Osteocyte (in vitro differentiated cells): ENCODE data around the gene ETS1. TPM values are rescaled to one million over a fixed set of nuclear protein-coding genes. Genes with fewer than 3 reads are reported as not detected.

Source experiments
- DNase-seq: peaks from one replicate; pipeline ENCODE4 v3.0.0; 2021; ENCODE audit warnings: mixed read lengths; ENCODE audit not compliant: unreplicated experiment; ENCODE audit errors: extremely low spot score
- H3K27ac Mint-ChIP-seq: one replicate; pipeline ENCODE4 v1.8.0; 2021; ENCODE audit warnings: mild to moderate bottlenecking, mixed read lengths; ENCODE audit not compliant: unreplicated experiment
- H3K27me3 Mint-ChIP-seq: one replicate; pipeline ENCODE4 v1.8.0; 2021; ENCODE audit warnings: mixed read lengths; ENCODE audit not compliant: unreplicated experiment
- H3K36me3 Mint-ChIP-seq: one replicate; pipeline ENCODE4 v1.8.0; 2021; ENCODE audit warnings: mixed read lengths; ENCODE audit not compliant: unreplicated experiment
- H3K4me1 Mint-ChIP-seq: one replicate; pipeline ENCODE4 v1.8.0; 2021; ENCODE audit warnings: mixed read lengths; ENCODE audit not compliant: unreplicated experiment
- H3K4me3 Mint-ChIP-seq: one replicate; pipeline ENCODE4 v1.8.0; 2021; ENCODE audit warnings: mild to moderate bottlenecking, moderate library complexity, mixed read lengths; ENCODE audit not compliant: unreplicated experiment
- H3K9me3 Mint-ChIP-seq: one replicate; pipeline ENCODE4 v1.8.0; 2021; ENCODE audit warnings: mixed read lengths; ENCODE audit not compliant: unreplicated experiment
- total RNA-seq: library from RNA; stranded (reverse); gene quantifications from 2 replicates; pipeline ENCODE4 v1.2.1, GENCODE V29; 2021
- TF ChIP-seq, protein P1 (sequence below): fragments of 200-600 bp; sonication (generic); IDR thresholded peaks from 2 replicates; pipeline ENCODE4 v1.5.0; 2021; ENCODE audit warnings: antibody characterized with exemption, mild to moderate bottlenecking, moderate library complexity

Gene ETS1
- total RNA-seq, 1 donor from 2014 or later, result 77.9 TPM

DNA sequence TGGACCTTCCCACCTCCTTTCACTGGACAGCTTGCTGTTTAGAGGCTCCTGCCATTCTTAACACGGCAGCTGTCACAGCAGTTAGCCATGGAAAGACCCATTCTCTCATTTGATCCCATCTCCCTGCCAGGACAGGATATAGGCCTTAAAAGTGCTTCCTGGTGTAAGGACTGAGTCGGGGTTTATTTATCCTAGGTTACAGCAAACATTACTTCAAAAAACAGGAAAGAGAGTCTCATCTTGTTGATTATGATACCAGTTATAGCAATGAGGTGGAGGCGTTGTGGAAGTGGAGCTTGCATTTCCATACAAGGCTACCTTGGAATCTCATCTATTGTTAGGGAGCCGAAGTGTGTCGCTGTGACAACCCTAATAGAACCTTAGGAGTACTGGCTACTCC, 17.4 kb upstream of the ETS1 start:
- H3K4me1 Mint-ChIP-seq, result no peaks in the 10 kb centered on the region
- TF ChIP-seq, protein P1, sequence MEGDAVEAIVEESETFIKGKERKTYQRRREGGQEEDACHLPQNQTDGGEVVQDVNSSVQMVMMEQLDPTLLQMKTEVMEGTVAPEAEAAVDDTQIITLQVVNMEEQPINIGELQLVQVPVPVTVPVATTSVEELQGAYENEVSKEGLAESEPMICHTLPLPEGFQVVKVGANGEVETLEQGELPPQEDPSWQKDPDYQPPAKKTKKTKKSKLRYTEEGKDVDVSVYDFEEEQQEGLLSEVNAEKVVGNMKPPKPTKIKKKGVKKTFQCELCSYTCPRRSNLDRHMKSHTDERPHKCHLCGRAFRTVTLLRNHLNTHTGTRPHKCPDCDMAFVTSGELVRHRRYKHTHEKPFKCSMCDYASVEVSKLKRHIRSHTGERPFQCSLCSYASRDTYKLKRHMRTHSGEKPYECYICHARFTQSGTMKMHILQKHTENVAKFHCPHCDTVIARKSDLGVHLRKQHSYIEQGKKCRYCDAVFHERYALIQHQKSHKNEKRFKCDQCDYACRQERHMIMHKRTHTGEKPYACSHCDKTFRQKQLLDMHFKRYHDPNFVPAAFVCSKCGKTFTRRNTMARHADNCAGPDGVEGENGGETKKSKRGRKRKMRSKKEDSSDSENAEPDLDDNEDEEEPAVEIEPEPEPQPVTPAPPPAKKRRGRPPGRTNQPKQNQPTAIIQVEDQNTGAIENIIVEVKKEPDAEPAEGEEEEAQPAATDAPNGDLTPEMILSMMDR, result no peak
- H3K27ac Mint-ChIP-seq, result no peak overlapping the region
- no peaks in the 10 kb centered on the region for H3K36me3 Mint-ChIP-seq
- no peak for DNase-seq
- peaks cover 4% of the 10 kb centered on the region for H3K27me3 Mint-ChIP-seq
- H3K4me3 Mint-ChIP-seq, result no peak overlapping the region
- H3K9me3 Mint-ChIP-seq, result no peaks in the 10 kb centered on the region

GRCh38 chr11:128603752-128604414, 16.5 kb upstream of the ETS1 start:
- Mint-ChIP-seq H3K27me3 (peaks cover 2% of the 10 kb centered on the region), H3K36me3 (no peaks in the 10 kb centered on the region)
- DNase-seq, result no peak

DNA sequence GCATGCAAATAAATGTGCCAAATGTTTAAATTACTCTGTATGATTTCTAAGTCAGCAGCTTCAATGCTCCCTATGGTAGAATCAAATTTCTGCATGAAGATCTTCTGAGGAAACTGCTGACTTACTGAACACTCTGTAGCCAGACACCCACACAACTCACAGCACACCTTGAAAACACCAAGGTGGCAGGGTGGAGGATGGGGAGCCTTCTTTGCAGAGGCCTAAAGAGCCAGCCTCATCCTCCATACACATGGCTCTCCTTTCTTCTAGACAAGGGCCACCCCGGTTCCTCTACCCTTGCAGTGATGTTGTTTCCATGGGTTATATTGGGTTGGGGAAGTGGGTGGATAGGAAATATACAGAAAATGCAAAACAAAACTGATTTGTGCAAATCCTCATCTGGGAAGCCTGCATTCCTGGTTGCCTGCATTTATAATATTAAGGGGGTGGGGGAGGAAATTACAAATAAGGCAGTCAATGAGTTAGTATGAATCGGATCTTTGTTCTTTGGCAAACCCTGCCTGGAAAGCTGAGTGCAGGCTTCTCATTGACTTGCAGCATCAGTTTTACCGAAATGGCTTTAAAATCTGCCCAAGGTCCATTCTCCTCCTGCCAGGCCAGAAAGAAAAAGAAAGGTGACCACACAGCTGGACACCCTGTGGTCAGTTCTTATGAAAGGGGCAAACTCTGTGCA, 15.8 kb upstream of the ETS1 start:
- Mint-ChIP-seq H3K27ac (no peak overlapping the region), H3K36me3 (no peaks in the 10 kb centered on the region), H3K4me1 (no peaks in the 10 kb centered on the region), H3K27me3 (no peaks in the 10 kb centered on the region), H3K4me3 (no peak overlapping the region), H3K9me3 (no peaks in the 10 kb centered on the region)
- TF ChIP-seq, protein P1, result no peak
- no peak for DNase-seq

More at GRCh38 chr11:128603752-128604414, 16.5 kb upstream of the ETS1 start:
- H3K9me3 Mint-ChIP-seq, result no peaks in the 10 kb centered on the region
- H3K27ac Mint-ChIP-seq, result no peak overlapping the region
- TF ChIP-seq, protein P1, result no peak
- no peak overlapping the region for H3K4me3 Mint-ChIP-seq
- no peaks in the 10 kb centered on the region for H3K4me1 Mint-ChIP-seq

- no peak overlapping the region for H3K27ac Mint-ChIP-seq
- H3K9me3 Mint-ChIP-seq, result no peaks in the 10 kb centered on the region
- H3K36me3 Mint-ChIP-seq, result no peaks in the 10 kb centered on the region
- TF ChIP-seq, protein P1, result no peak
- peaks cover 5% of the 10 kb centered on the region for H3K4me1 Mint-ChIP-seq
- DNase-seq, result no peak
- H3K27me3 Mint-ChIP-seq, result no peaks in the 10 kb centered on the region
- H3K4me3 Mint-ChIP-seq, result no peak overlapping the region
Observed at GRCh38 chr11:128599729-128600128, 12.4 kb upstream of the ETS1 start.

GRCh38 chr11:128598506-128599150, 11.3 kb upstream of the ETS1 start:
- H3K27me3 Mint-ChIP-seq, result no peaks in the 10 kb centered on the region
- no peaks in the 10 kb centered on the region for H3K36me3 Mint-ChIP-seq
- H3K27ac Mint-ChIP-seq, result no peak overlapping the region
- DNase-seq, result no peak
- H3K9me3 Mint-ChIP-seq, result no peaks in the 10 kb centered on the region
- TF ChIP-seq, protein P1, result no peak
- no peak overlapping the region for H3K4me3 Mint-ChIP-seq
- H3K4me1 Mint-ChIP-seq, result peaks cover 5% of the 10 kb centered on the region
